Activated gamma-delta T cell treated with anti-CD3 and anti-CD28 coated beads, Interleukin-2, amount 50 U/mL, for 16 hours (primary cell): Measurements from ENCODE around the gene RIT2.

ENCODE experiments used
- DNase-seq: peaks from one replicate; pipeline ENCODE4 v3.0.0-alpha.2; 2020; ENCODE audit warnings: low read depth

The RIT2 gene

GRCh38 chr18:42929181-42929580 is 186.3 kb downstream of the RIT2 start:
- DNase-seq = no peak

DNA sequence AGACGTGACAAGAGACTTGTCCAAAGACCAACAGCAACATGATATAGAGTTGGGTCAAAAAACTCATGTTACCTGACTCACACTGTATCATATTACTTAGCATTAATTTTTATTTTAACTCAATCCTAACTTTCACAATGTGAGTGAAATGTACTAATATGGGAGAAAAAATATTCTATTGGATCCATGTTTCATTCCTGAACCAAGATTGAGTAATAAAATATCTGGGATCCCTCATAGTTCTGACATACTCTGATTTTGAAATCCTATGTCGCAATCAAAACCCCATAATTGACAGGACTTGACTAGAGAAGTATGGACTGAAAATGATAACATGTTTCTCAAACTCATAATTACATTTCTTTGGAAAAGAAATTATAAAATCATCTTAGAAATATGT is 190.4 kb downstream of the RIT2 start:
- no peak for DNase-seq

- no peak for DNase-seq
These were observed 193.1 kb downstream of the RIT2 start for GRCh38 chr18:42922363-42922762.

DNA sequence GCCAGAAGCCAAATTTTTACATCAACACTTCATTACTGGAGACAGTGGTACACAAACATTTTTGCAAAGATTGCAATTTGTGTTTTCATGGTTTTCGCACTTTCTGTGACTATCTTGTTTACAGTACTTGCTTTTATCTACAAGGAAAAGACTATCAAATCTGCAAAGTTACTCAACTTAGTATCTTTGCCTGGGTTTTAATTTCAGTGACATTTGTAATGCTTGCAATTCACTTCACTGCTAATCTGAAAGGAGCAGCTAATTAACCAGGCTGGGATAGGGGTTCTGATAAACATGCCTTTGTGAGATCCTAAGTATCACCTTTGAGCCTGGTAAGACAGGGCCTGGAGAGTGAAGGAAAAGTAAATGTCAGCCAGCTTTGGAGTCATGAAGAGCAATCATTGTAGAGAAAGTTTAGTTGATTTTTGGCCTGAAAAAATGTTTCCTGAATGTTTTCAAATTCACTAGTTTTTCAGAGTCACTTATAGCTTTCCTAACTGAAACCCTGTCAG is 194.2 kb downstream of the RIT2 start:
- DNase-seq = no peak

DNA sequence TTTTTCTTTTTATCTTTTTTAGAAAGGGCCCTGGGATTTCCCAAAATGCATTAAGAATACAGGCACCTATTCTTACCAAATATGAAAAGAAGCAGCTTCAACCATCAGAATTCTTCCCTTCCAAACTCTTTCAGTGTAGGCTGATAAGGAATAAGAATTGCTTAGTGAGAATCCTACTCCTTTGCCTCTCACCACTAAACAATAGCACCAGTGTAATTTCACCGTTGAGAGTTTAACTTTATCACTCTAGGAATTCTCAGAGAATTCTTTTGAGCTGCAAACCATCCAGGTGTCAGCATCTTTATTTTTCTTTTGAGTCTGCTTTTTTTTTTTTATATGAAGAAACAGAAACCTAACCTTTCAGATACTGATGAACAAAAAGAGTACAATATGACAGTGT is 194.9 kb downstream of the RIT2 start:
- no peak for DNase-seq

GRCh38 chr18:42915299-42915698 is 200.2 kb downstream of the RIT2 start:
- no peak for DNase-seq

DNA sequence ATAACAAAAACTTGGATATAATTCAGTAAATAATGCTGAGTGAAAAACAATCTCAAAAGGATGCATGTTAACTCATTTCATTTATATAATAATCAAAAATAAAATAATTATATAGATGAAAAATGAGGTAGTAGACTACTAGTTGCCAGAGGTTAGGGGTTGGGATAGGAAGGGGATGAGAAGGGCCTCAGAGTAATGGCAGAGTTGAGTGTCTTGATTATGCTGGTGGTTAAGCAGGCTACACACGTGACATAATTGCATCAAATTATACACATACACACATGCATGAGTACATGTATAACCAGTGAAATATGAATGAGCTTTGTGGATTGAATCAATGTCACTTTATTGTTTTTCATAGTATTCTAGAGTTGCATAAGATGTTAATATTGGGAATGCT is 201.0 kb downstream of the RIT2 start:
- DNase-seq = no peak

GRCh38 chr18:42909095-42909494 is 206.4 kb downstream of the RIT2 start:
- no peak for DNase-seq

DNA sequence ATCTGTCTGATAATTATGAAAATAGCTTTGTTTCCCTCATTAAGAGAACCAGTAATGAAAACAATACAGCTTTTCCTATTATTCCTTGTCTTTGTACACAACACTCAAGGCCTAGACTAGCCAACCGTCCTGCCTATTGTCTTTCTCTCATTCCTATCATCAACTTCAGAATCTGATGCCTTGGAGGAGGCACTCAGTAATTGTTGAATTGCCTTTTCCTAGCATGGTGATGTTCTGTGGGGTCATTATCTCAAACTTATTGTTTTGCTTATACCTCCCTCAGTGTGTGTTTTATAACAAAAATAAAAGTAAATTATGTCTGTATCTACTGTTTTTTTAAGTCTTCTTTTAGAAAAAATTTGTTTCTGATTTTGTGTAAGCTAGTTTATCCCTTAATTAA is 208.7 kb downstream of the RIT2 start:
- DNase-seq = no peak

- no peak for DNase-seq
These were observed 214.3 kb downstream of the RIT2 start for GRCh38 chr18:42901161-42901560.

DNA sequence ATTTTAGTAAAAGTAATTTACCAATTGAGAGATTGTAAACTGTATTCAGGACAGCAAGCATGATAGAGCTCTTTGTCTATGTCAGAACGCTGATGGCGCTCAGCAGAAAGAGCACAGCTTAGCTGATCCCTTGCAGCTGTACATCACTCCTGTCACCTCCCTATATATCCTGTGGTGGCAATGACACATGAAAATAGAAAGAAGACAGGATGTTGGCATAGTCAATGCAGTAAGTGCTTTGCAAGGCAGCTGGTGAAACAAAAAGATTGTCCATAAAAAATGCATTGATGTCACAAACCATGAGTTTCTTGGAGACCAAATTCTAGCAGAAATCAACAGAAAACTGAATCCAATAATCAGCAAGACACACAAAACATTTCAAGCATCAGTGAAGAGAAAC is 221.5 kb downstream of the RIT2 start:
- DNase-seq = no peak

- no peak for DNase-seq
These were observed 223.3 kb downstream of the RIT2 start for GRCh38 chr18:42892181-42892580.

GRCh38 chr18:42891705-42892104 is 223.8 kb downstream of the RIT2 start:
- no peak for DNase-seq

GRCh38 chr18:42883169-42883568 is 232.3 kb downstream of the RIT2 start:
- DNase-seq = no peak

DNA sequence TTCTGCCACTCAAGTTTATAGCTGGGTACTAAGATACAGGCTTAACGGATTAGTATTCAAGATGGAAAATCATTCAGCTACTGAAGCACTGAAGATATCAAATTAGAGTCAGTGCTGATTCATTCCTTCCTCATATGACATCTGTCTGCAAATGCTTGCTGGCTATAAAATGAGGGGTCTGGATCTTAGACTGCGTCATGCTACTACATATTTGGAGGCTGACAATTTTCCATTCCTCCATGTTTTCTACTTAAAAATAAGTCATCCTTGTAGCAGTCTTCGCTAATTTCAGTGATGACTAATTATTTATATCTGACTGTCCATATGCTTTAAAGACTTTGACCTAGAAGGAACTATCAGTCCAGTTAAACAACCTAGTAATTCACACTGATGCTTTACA is 233.4 kb downstream of the RIT2 start:
- DNase-seq = no peak

DNA sequence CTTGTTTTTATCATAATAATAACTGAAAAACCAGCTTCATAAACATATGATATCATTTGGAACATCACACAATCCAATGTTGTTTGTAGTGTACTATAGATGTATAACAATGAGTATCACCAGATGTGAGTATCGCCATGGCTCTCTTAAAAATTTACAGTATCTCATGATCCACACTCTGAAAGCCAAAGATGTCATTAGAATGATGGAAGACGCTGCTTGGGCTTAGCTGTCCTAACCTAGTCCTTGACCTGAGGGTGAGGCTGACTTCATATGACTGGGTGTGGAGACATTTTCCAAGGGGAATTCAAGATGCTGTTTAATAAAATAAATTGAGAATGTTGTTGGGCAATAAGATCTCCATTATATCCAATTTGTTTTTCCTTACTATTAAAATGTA is 242.6 kb downstream of the RIT2 start:
- no peak for DNase-seq

DNA sequence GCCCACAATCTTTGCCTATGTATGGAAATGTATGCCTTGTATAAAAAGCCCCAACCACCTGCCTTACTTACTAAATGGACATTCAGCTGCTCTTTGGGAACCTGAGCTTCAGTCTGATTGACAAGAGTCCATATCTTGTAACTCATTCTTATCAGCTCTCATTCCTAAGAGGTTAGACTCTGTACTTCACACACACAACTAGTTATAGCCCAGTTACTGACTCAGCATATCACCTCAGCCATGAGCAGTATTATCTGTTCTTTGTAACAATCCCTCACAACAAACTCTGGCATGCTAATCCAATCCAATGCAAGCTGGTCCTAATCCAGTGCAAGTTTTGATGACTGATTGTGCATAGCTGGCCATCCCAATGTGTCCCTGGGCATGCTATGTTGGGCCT is 250.6 kb downstream of the RIT2 start:
- no peak for DNase-seq

GRCh38 chr18:42861271-42861670 is 254.2 kb downstream of the RIT2 start:
- no peak for DNase-seq

DNA sequence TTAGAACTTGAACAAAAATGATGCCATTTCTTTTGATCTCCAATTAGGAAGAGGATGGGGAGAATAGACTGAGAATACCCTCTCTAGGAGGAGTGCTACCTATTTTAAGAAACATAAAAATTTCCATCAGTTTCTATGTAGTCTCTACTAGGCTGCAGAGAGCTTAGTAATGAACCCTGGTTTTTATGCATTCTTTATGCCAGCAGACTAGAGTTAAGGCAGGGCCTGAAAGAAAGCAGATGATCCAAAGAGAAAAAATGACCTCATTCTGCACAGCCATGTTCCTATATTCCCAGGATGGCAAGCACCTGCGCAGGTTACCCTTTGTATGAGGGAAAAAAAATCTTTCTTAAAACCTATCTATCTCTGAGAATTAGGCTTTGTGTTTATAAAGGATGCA is 254.9 kb downstream of the RIT2 start:
- DNase-seq = no peak

GRCh38 chr18:42860011-42860410 is 255.5 kb downstream of the RIT2 start:
- DNase-seq = no peak

- DNase-seq = no peak
These were observed 260.9 kb downstream of the RIT2 start for GRCh38 chr18:42854558-42854957.

- DNase-seq = no peak
These were observed 265.1 kb downstream of the RIT2 start for GRCh38 chr18:42850174-42851083.

DNA sequence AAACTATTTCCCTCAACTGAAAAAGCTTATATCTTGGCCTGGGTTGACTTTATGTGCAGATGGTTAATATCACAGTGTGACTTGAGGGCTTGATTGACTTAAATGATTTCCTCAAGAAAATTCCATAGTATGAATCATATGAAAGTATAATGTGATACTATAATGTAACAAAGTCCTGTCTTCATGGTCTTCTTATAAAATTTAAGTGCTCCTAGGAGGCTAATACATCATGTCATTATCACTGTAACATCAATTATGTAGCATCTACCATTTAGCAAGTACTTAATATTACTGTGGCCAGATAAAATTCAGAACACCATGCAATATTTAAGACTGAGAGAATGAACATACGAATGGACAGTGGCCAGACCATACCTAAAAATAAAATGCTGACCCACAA is 276.1 kb downstream of the RIT2 start:
- no peak for DNase-seq

GRCh38 chr18:42838546-42839145 is 276.8 kb downstream of the RIT2 start:
- no peak for DNase-seq
